Kidney epithelial cell (primary cell): ENCODE results near the gene OGFR. TPM values are rescaled to one million over a fixed set of nuclear protein-coding genes. Genes with fewer than 3 reads are reported as not detected.

Source experiments
- DNase-seq: peaks from one replicate; pipeline ENCODE4 v3.0.0-alpha.2; 2010; ENCODE audit warnings: low read depth
- H3K27me3 ChIP-seq: 2 replicates; pipeline ENCODE4 v1.6.0; 2011; ENCODE audit warnings: low read length; ENCODE audit not compliant: control insufficient read depth, insufficient read depth
- H3K36me3 ChIP-seq: 2 replicates; pipeline ENCODE4 v1.5.1; 2011; ENCODE audit warnings: low read length; ENCODE audit not compliant: control insufficient read depth, insufficient read depth
- H3K4me3 ChIP-seq: 2 replicates; pipeline ENCODE4 v1.5.1; 2011; ENCODE audit warnings: low read depth, mild to moderate bottlenecking, control low read depth, low read length
- CTCF ChIP-seq: IDR thresholded peaks from 2 replicates; pipeline ENCODE4 v1.5.1; 2011; ENCODE audit warnings: mild to moderate bottlenecking, moderate library complexity, low read length, control low read depth, inconsistent platforms; ENCODE audit not compliant: insufficient read depth, poor library complexity, severe bottlenecking
- total RNA-seq: library from RNA; depleted of rRNA; stranded (reverse); fragments of >200 nt; gene quantifications from 2 replicates; pipeline ENCODE4 v1.2.3, GENCODE V29; 2015

OGFR gene
- total RNA-seq, 1 donor from 2014 or later = 61.3 TPM

- peaks cover 8% of the 10 kb centered on the region for H3K27me3 ChIP-seq
- no peak for DNase-seq
- no peaks in the 10 kb centered on the region for H3K36me3 ChIP-seq
- TF ChIP-seq CTCF = no peak
- H3K4me3 ChIP-seq = no peak overlapping the region
Observed at GRCh38 chr20:62825986-62826645, 21.5 kb downstream of the OGFR start.

- Histone ChIP-seq H3K36me3 (no peaks in the 10 kb centered on the region), H3K27me3 (peaks cover 8% of the 10 kb centered on the region), H3K4me3 (no peak overlapping the region)
- TF ChIP-seq CTCF = no peak
- DNase-seq = no peak
Observed at GRCh38 chr20:62826646-62827310, 22.1 kb downstream of the OGFR start.

GRCh38 chr20:62827311-62828038 lies 22.8 kb downstream of the OGFR start:
- Histone ChIP-seq H3K36me3 (no peaks in the 10 kb centered on the region), H3K27me3 (peaks cover 8% of the 10 kb centered on the region), H3K4me3 (no peak overlapping the region)
- TF ChIP-seq CTCF = no peak
- DNase-seq = no peak

GRCh38 chr20:62828051-62828450 lies 23.4 kb downstream of the OGFR start:
- Histone ChIP-seq H3K27me3 (peaks cover 8% of the 10 kb centered on the region), H3K4me3 (no peak overlapping the region), H3K36me3 (no peaks in the 10 kb centered on the region)
- TF ChIP-seq CTCF = no peak
- DNase-seq = no peak

GRCh38 chr20:62828511-62829230 lies 24.0 kb downstream of the OGFR start:
- peaks cover 8% of the 10 kb centered on the region for H3K27me3 ChIP-seq
- no peak overlapping the region for H3K4me3 ChIP-seq
- DNase-seq = no peak
- no peak for TF ChIP-seq CTCF
- H3K36me3 ChIP-seq = no peaks in the 10 kb centered on the region
